Thoracic aorta (tissue), 2 donors: ENCODE data around the gene ZNRD2. TPM values are rescaled to one million over a fixed set of nuclear protein-coding genes. Genes with fewer than 3 reads are reported as not detected.

Source experiments
- ATAC-seq: fragments of 150-250 bp; one replicate; pipeline ENCODE4 v1.8.0; 2017; ENCODE audit warnings: low read depth; ENCODE audit not compliant: insufficient number of reproducible peaks, low FRiP score
- DNase-seq: peaks from one replicate; pipeline ENCODE4 v3.0.0-alpha.2; 2020; ENCODE audit warnings: low spot score
- H3K27ac ChIP-seq, 2 donors: fragments of 200-600 bp; sonication (generic); 1 replicate in 1 of 2; 2 replicates in 1 of 2; pipeline ENCODE4 v1.5.1; 2016; ENCODE audit warnings: mild to moderate bottlenecking in 2 of 2, moderate library complexity in 2 of 2
- H3K27me3 ChIP-seq: fragments of 200-600 bp; sonication (generic); replicated peaks from 2 replicates; pipeline ENCODE4 v1.6.0; 2016; ENCODE audit warnings: mild to moderate bottlenecking; ENCODE audit not compliant: insufficient read depth
- H3K36me3 ChIP-seq: fragments of 200-600 bp; sonication (generic); one replicate; pipeline ENCODE4 v1.5.1; 2016
- H3K4me1 ChIP-seq, 2 donors: fragments of 200-600 bp; sonication (generic); 1 replicate in 1 of 2; 2 replicates in 1 of 2; pipeline versions ENCODE4 v1.5.1 to v1.6.0; 2016; ENCODE audit warnings: low read depth in 2 of 2, mild to moderate bottlenecking in 1 of 2; ENCODE audit not compliant: control insufficient read depth in 1 of 2
- H3K4me3 ChIP-seq: fragments of 200-600 bp; sonication (generic); 2 replicates; pipeline ENCODE4 v1.5.1; 2016; ENCODE audit warnings: mild to moderate bottlenecking
- H3K9me3 ChIP-seq: fragments of 200-600 bp; sonication (generic); 2 replicates; pipeline ENCODE4 v1.5.1; 2016
- CTCF ChIP-seq: fragments of 200-600 bp; sonication (generic); IDR thresholded peaks from one replicate; pipeline ENCODE4 v1.5.1; 2019; ENCODE audit warnings: antibody characterized with exemption
- total RNA-seq, 2 donors: library from RNA; depleted of rRNA; stranded (reverse); fragments of >200 nt; gene quantifications; one replicate each; pipeline versions ENCODE4 v1.1.0 to v1.2.3, GENCODE V29; 2016

The ZNRD2 gene
- total RNA-seq, 2 donors from 2014 or later = 38.4 to 51.7 TPM

GRCh38 chr11:65616575-65617001 is 46.3 kb downstream of the ZNRD2 start:
- peak overlapping the region in 1 of 2 donors; percentile 85 for H3K27ac ChIP-seq
- H3K36me3 ChIP-seq = peaks cover 36% of the 10 kb centered on the region
- DNase-seq (no peak), ATAC-seq (no peak)
- peak overlapping the region; percentile 97 for H3K4me3 ChIP-seq
- H3K27me3 ChIP-seq = no peaks in the 10 kb centered on the region
- no peak for TF ChIP-seq CTCF
- peaks cover 28 to 35% of the 10 kb centered on the region in 2 donors for H3K4me1 ChIP-seq
- no peaks in the 10 kb centered on the region for H3K9me3 ChIP-seq

- H3K4me1 ChIP-seq = peaks cover 22 to 28% of the 10 kb centered on the region in 2 donors
- peak overlapping the region; percentile 97 for H3K4me3 ChIP-seq
- ATAC-seq (no peak), DNase-seq (no peak)
- peaks cover 42% of the 10 kb centered on the region for H3K36me3 ChIP-seq
- no peak for TF ChIP-seq CTCF
- no peaks in the 10 kb centered on the region for H3K27me3 ChIP-seq
- H3K9me3 ChIP-seq = no peaks in the 10 kb centered on the region
- H3K27ac ChIP-seq = no peak overlapping the region
These were observed 47.0 kb downstream of the ZNRD2 start for GRCh38 chr11:65617136-65617850.

- Histone ChIP-seq H3K27me3 (no peaks in the 10 kb centered on the region), H3K4me1 (peaks cover 13 to 19% of the 10 kb centered on the region in 2 donors), H3K4me3 (no peak overlapping the region), H3K27ac (no peak overlapping the region), H3K9me3 (no peaks in the 10 kb centered on the region), H3K36me3 (peaks cover 43% of the 10 kb centered on the region)
- no peak for DNase-seq
- TF ChIP-seq CTCF = no peak
- no peak for ATAC-seq
These were observed 47.9 kb downstream of the ZNRD2 start for GRCh38 chr11:65617990-65618751.

- no peak overlapping the region for H3K4me3 ChIP-seq
- H3K4me1 ChIP-seq = peaks cover 11 to 17% of the 10 kb centered on the region in 2 donors
- no peak for TF ChIP-seq CTCF
- ATAC-seq (no peak), DNase-seq (no peak)
- H3K27ac ChIP-seq = no peak overlapping the region
- peaks cover 43% of the 10 kb centered on the region for H3K36me3 ChIP-seq
- H3K9me3 ChIP-seq = no peaks in the 10 kb centered on the region
- H3K27me3 ChIP-seq = no peaks in the 10 kb centered on the region
These were observed 48.5 kb downstream of the ZNRD2 start for GRCh38 chr11:65618763-65619162.

- no peak for TF ChIP-seq CTCF
- DNase-seq (no peak), ATAC-seq (no peak)
- no peak overlapping the region for H3K27ac ChIP-seq
- H3K27me3 ChIP-seq = no peaks in the 10 kb centered on the region
- peaks cover 47% of the 10 kb centered on the region for H3K36me3 ChIP-seq
- peaks cover 11 to 17% of the 10 kb centered on the region in 2 donors for H3K4me1 ChIP-seq
- H3K4me3 ChIP-seq = no peak overlapping the region
- H3K9me3 ChIP-seq = no peaks in the 10 kb centered on the region
These were observed 49.1 kb downstream of the ZNRD2 start for GRCh38 chr11:65619281-65619928.
